ENCODE results near the gene HAO2. TPM values are rescaled to one million over a fixed set of nuclear protein-coding genes. Genes with fewer than 3 reads are reported as not detected.
"Not testable (repeated sequence)": the region's sequence is repeated elsewhere in the genome, so short reads cannot be mapped to it uniquely, and the experiment has no call there.

HAO2 gene
- total RNA-seq, 1 donor from 2014 or later: not detected

DNA sequence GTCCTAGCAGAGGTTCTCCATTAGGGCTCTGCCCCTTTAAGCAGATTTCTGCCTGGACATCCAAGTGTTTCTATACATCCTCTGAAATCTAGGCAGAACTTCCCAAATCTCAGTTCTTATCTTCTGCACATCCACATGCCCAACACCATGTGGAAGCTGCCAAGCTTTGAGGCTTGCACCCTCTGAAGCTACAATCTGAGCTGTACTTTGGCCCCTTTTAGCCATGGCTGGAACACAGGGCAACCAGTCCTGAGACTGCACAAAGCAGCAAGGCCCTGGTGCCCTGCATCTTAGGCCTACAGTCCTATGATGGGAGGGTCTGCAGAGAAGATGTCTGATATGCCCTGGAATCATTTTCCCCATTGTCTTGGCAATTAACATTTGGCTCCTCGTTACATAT, 8.0 kb downstream of the HAO2 start:
- Histone ChIP-seq H3K36me3 (ENCODE audit: insufficient read depth, low read length) (no peaks in the 10 kb centered on the region), H3K27ac (ENCODE audit: low read depth, low read length) (no peak overlapping the region), H4K20me1 (ENCODE audit: insufficient read depth, low read length) (no peaks in the 10 kb centered on the region), H3K4me2 (ENCODE audit: low read length) (no peak overlapping the region), H3K9me3 (ENCODE audit: insufficient read depth, low read depth, low read length) (no peaks in the 10 kb centered on the region), H3K27me3 (ENCODE audit: insufficient read depth, low read length) (no peaks in the 10 kb centered on the region), H3K79me2 (ENCODE audit: insufficient read depth, low read length) (no peaks in the 10 kb centered on the region), H2AFZ (ENCODE audit: low read depth, low read length) (no peak overlapping the region), H3K4me3 (ENCODE audit: insufficient read depth, low read depth, low read length) (no peak overlapping the region), H3K9ac (ENCODE audit: low read length) (no peak overlapping the region), H3K4me1 (ENCODE audit: insufficient read depth, low read length) (no peaks in the 10 kb centered on the region)
- Mint-ChIP-seq H3K27ac (ENCODE audit: unreplicated experiment) (no peak overlapping the region), H3K4me3 (ENCODE audit: unreplicated experiment) (no peak overlapping the region), H3K4me1 (ENCODE audit: low read depth, unreplicated experiment) (peaks cover 24% of the 10 kb centered on the region), H3K36me3 (ENCODE audit: low read depth, unreplicated experiment) (no peaks in the 10 kb centered on the region), H3K9me3 (ENCODE audit: unreplicated experiment) (no peaks in the 10 kb centered on the region), H3K27me3 (ENCODE audit: low read depth, unreplicated experiment) (peaks cover 4% of the 10 kb centered on the region)
- DNase-seq (ENCODE audit: low read depth) (no peak), FAIRE-seq (no peak)
- TF ChIP-seq, protein P1, sequence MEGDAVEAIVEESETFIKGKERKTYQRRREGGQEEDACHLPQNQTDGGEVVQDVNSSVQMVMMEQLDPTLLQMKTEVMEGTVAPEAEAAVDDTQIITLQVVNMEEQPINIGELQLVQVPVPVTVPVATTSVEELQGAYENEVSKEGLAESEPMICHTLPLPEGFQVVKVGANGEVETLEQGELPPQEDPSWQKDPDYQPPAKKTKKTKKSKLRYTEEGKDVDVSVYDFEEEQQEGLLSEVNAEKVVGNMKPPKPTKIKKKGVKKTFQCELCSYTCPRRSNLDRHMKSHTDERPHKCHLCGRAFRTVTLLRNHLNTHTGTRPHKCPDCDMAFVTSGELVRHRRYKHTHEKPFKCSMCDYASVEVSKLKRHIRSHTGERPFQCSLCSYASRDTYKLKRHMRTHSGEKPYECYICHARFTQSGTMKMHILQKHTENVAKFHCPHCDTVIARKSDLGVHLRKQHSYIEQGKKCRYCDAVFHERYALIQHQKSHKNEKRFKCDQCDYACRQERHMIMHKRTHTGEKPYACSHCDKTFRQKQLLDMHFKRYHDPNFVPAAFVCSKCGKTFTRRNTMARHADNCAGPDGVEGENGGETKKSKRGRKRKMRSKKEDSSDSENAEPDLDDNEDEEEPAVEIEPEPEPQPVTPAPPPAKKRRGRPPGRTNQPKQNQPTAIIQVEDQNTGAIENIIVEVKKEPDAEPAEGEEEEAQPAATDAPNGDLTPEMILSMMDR (IDR thresholded peaks at IDR 0.05; ENCODE audit: insufficient read depth, low read depth, low read length): no peak
- no peak for TF ChIP-seq EZH2 (IDR thresholded peaks at IDR 0.05; ENCODE audit: insufficient read depth, low read length)

DNA sequence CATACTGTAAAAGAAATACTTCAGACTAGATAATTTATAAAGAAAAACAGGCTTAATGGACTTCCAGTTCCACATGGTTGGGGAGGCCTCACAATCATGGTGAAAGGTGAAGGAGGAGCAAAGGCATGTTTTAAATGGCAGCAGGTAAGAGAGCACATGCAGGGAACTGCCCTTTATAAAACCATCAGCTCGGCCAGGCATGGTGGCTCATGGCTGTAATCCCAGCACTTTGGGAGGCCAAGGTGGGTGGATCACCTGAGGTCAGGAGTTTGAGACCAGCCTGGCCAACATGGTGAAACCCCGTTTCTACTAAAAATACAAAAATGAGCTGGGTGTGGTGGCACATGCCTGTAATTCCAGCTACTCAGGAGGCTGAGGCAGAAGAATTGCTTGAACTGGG, 9.0 kb downstream of the HAO2 start:
- not testable (repeated sequence) for H3K36me3 Mint-ChIP-seq (ENCODE audit: low read depth, unreplicated experiment); H3K4me3 ChIP-seq (ENCODE audit: insufficient read depth, low read depth, low read length); DNase-seq (ENCODE audit: low read depth); H3K36me3 ChIP-seq (ENCODE audit: insufficient read depth, low read length); H3K27me3 Mint-ChIP-seq (ENCODE audit: low read depth, unreplicated experiment); H3K9me3 ChIP-seq (ENCODE audit: insufficient read depth, low read depth, low read length); H3K79me2 ChIP-seq (ENCODE audit: insufficient read depth, low read length); H3K27me3 ChIP-seq (ENCODE audit: insufficient read depth, low read length); H3K27ac ChIP-seq (ENCODE audit: low read depth, low read length); H2AFZ ChIP-seq (ENCODE audit: low read depth, low read length); H3K27ac Mint-ChIP-seq (ENCODE audit: unreplicated experiment); H3K4me1 ChIP-seq (ENCODE audit: insufficient read depth, low read length); H3K4me2 ChIP-seq (ENCODE audit: low read length); H3K4me3 Mint-ChIP-seq (ENCODE audit: unreplicated experiment); FAIRE-seq; H4K20me1 ChIP-seq (ENCODE audit: insufficient read depth, low read length); H3K9me3 Mint-ChIP-seq (ENCODE audit: unreplicated experiment); H3K9ac ChIP-seq (ENCODE audit: low read length)
- H3K4me1 Mint-ChIP-seq (ENCODE audit: low read depth, unreplicated experiment): peaks cover 23% of the 10 kb centered on the region

DNA sequence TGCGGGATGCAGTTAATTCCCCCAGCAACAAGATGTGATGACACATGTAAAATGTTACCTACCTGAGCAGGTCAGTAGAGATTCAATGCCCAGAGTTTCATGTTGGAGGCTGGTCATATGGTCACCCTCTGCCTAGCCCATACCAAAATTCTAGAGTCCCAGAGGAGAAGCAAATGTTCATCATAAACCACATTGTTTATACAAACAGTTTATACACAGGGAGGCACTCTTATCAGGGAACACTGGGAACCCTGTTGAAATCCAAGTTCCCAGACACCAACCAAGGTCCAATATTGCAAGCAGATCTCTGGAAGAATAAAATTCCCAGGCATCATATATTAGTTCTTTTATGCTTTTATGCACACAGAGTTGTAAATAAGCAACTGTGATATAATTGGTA, 10.5 kb downstream of the HAO2 start:
- H3K27me3 Mint-ChIP-seq (ENCODE audit: low read depth, unreplicated experiment): peaks cover 4% of the 10 kb centered on the region

More for the DNA sequence above, 10.5 kb downstream of the HAO2 start:
- Histone ChIP-seq H3K27me3 (ENCODE audit: insufficient read depth, low read length) (no peaks in the 10 kb centered on the region), H3K4me3 (ENCODE audit: insufficient read depth, low read depth, low read length) (no peak overlapping the region), H3K4me2 (ENCODE audit: low read length) (no peak overlapping the region), H3K9ac (ENCODE audit: low read length) (no peak overlapping the region), H3K79me2 (ENCODE audit: insufficient read depth, low read length) (no peaks in the 10 kb centered on the region), H3K4me1 (ENCODE audit: insufficient read depth, low read length) (no peaks in the 10 kb centered on the region), H3K9me3 (ENCODE audit: insufficient read depth, low read depth, low read length) (no peaks in the 10 kb centered on the region), H4K20me1 (ENCODE audit: insufficient read depth, low read length) (no peaks in the 10 kb centered on the region), H2AFZ (ENCODE audit: low read depth, low read length) (no peak overlapping the region), H3K27ac (ENCODE audit: low read depth, low read length) (no peak overlapping the region), H3K36me3 (ENCODE audit: insufficient read depth, low read length) (no peaks in the 10 kb centered on the region)
- TF ChIP-seq, protein P1 (IDR thresholded peaks at IDR 0.05; ENCODE audit: insufficient read depth, low read depth, low read length): no peak
- no peak for TF ChIP-seq EZH2 (IDR thresholded peaks at IDR 0.05; ENCODE audit: insufficient read depth, low read length)
- no peaks in the 10 kb centered on the region for H3K36me3 Mint-ChIP-seq (ENCODE audit: low read depth, unreplicated experiment)
- no peak for FAIRE-seq
- H3K4me1 Mint-ChIP-seq (ENCODE audit: low read depth, unreplicated experiment): peaks cover 9% of the 10 kb centered on the region
- H3K27ac Mint-ChIP-seq (ENCODE audit: unreplicated experiment): no peak overlapping the region
- DNase-seq (ENCODE audit: low read depth): no peak
- no peaks in the 10 kb centered on the region for H3K9me3 Mint-ChIP-seq (ENCODE audit: unreplicated experiment)
- no peak overlapping the region for H3K4me3 Mint-ChIP-seq (ENCODE audit: unreplicated experiment)
